ENCODE data around the gene FKBP5.
A peak's percentile ranks its signal among the peaks of the same experiment; 100 is the strongest.

DNA sequence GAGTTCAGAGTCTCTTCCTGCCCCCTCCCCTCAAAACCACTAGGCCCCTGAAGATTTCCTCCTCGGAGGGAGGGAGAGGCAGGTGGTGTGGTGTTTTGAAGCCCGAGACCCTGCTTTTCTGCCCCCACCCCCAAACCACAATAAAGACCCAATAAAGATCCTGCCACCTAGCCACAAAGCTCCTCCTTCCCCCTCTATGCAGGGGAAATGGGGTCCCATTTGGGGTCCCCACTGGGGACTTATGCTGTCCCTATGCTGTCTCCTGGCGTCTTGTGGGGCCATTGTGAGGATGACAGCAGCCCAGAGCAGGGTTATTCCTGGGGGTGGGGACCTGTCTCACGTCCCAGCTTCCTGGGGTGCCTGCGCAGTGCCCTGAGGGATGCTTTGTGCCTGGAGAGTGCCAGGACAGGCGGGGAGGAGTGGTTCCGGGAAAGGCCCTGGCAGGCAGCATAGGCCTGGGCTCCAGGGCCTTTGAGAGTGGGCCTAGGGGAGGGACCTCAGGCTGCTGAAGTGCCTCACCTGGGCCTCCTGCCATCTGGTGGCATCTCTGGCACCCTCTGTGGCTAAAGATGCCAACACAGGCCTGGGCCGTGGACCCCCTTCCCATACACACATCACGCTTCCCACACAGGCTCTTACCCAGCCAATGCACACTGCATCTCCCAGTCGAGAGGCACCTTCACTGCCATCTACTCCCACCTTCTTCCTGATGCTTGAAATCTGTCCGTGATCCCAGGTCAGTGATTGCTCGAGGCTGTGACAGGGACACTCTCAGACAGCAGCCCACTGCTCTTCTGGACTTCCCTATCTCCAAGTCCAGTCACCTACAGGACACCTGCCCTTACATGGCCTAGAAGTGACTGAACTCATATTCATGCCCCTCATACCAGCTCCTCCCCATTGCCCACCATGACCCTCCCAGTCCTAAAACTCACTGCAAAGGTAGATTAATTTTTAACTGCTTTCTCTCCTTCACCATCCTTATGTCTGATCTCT lies 40.3 kb upstream of the FKBP5 start:
- no peak for TF ChIP-seq EP300 (IDR thresholded peaks at IDR 0.05; ENCODE audit: borderline replicate concordance in 1 of 2, control insufficient read depth in 1 of 2, low read depth in 2 of 2, low read length in 2 of 2)
- TF ChIP-seq, protein P1, sequence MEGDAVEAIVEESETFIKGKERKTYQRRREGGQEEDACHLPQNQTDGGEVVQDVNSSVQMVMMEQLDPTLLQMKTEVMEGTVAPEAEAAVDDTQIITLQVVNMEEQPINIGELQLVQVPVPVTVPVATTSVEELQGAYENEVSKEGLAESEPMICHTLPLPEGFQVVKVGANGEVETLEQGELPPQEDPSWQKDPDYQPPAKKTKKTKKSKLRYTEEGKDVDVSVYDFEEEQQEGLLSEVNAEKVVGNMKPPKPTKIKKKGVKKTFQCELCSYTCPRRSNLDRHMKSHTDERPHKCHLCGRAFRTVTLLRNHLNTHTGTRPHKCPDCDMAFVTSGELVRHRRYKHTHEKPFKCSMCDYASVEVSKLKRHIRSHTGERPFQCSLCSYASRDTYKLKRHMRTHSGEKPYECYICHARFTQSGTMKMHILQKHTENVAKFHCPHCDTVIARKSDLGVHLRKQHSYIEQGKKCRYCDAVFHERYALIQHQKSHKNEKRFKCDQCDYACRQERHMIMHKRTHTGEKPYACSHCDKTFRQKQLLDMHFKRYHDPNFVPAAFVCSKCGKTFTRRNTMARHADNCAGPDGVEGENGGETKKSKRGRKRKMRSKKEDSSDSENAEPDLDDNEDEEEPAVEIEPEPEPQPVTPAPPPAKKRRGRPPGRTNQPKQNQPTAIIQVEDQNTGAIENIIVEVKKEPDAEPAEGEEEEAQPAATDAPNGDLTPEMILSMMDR (IDR thresholded peaks at IDR 0.05 in 2 of 3, conservative IDR thresholded peaks at IDR 0.05 in 1 of 3; ENCODE audit: control insufficient read depth in 2 of 3, extremely low read depth in 1 of 3, insufficient read depth in 1 of 3, low read depth in 3 of 3, low read length in 3 of 3), result peak in 1 of 3 experiments; percentile 18; a peak in 2 of 6 replicates
- TF ChIP-seq, protein P2, sequence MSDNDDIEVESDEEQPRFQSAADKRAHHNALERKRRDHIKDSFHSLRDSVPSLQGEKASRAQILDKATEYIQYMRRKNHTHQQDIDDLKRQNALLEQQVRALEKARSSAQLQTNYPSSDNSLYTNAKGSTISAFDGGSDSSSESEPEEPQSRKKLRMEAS (IDR thresholded peaks at IDR 0.05; ENCODE audit: low read depth, low read length), result no peak
- TF ChIP-seq, protein P3, sequence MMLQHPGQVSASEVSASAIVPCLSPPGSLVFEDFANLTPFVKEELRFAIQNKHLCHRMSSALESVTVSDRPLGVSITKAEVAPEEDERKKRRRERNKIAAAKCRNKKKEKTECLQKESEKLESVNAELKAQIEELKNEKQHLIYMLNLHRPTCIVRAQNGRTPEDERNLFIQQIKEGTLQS (IDR thresholded peaks at IDR 0.05; ENCODE audit: borderline replicate concordance, extremely low read depth, low read depth, low read length), result no peak
- no peak for TF ChIP-seq MYC (IDR thresholded peaks at IDR 0.05; ENCODE audit: insufficient read depth, insufficient read length, insufficient replicate concordance, low read length, severe bottlenecking)
- no peak for TF ChIP-seq BMI1 (IDR thresholded peaks at IDR 0.05; ENCODE audit: borderline replicate concordance)

Data from GM12878 (cell line).